Endothelial cell of umbilical vein (primary cell): ENCODE data around the gene KIAA0232. TPM values are rescaled to one million over a fixed set of nuclear protein-coding genes. Genes with fewer than 3 reads are reported as not detected.

Experiments
- BruUV-seq: library from RNA; stranded (reverse); fragments of 400-500 nt; replicated peaks from 2 replicates; lab custom pipeline; 2021; lab: Mats Ljungman, UMichigan
- CTCF ChIA-PET: fragments of 300-600, 350-600 bp; sonication (Branson Sonifier 250); formaldehyde crosslinking; loops from one replicate; lab custom pipeline; 2021; ENCODE audit warnings: antibody characterized with exemption, inconsistent platforms; lab: Charles Lee
- POLR2A ChIA-PET: fragments of 300-600, 350-600 bp; sonication (Branson Sonifier 250); formaldehyde crosslinking; loops from one replicate; lab custom pipeline; 2021; ENCODE audit warnings: antibody characterized with exemption, inconsistent platforms; lab: Charles Lee
- DNase-seq: peaks from one replicate; pipeline ENCODE4 v3.0.0-alpha.2; 2011; ENCODE audit warnings: low read depth, low spot score
- FAIRE-seq: peaks from 2 replicates; lab custom pipeline; 2011; peaks lifted over from hg19 to GRCh38; lab: Jason Lieb, UNC
- H2AFZ ChIP-seq: 2 replicates; pipeline ENCODE4 v1.6.0; 2012; ENCODE audit warnings: low read depth, low read length, control low read depth, inconsistent platforms
- H3K27ac ChIP-seq: 2 replicates; pipeline ENCODE4 v1.5.1; 2011; ENCODE audit warnings: low read depth, mild to moderate bottlenecking, control low read depth, low read length, moderate library complexity; ENCODE audit not compliant: insufficient read depth
- H3K27me3 ChIP-seq, 2 experiments: 2 replicates each; pipeline versions ENCODE4 v1.6.0 to v1.6.1; 2011; ENCODE audit warnings: low read length in 2 of 2, mixed read lengths in 1 of 2; ENCODE audit not compliant: control insufficient read depth in 2 of 2, insufficient read depth in 2 of 2
- H3K36me3 ChIP-seq, 2 experiments: 2 replicates in 1 of 2; 3 replicates in 1 of 2; pipeline ENCODE4 v1.5.1; 2011; ENCODE audit warnings: low read length in 2 of 2, mild to moderate bottlenecking in 1 of 2, moderate library complexity in 1 of 2; ENCODE audit not compliant: control insufficient read depth in 2 of 2, insufficient read depth in 2 of 2; ENCODE audit errors: extremely low read depth in 1 of 2
- H3K4me1 ChIP-seq: 3 replicates; pipeline ENCODE4 v1.5.1; 2011; ENCODE audit warnings: mild to moderate bottlenecking, low read length; ENCODE audit not compliant: control insufficient read depth, insufficient read depth; ENCODE audit errors: extremely low read depth
- H3K4me2 ChIP-seq: 2 replicates; pipeline ENCODE4 v1.6.1; 2011; ENCODE audit warnings: low read length, control low read depth, mixed read lengths; ENCODE audit not compliant: insufficient read depth
- H3K4me3 ChIP-seq, 3 experiments: fragments of 200-600 bp in 1 of 3; sonication (generic), shearing (Covaris generic) in 1 of 3; replicated peaks in 1 of 3; 2 replicates each; pipeline ENCODE4 v1.5.1; 2011 to 2016; ENCODE audit warnings: control low read depth in 3 of 3, low read length in 3 of 3, mild to moderate bottlenecking in 2 of 3, inconsistent platforms in 1 of 3, low read depth in 1 of 3, moderate library complexity in 1 of 3; ENCODE audit not compliant: insufficient read depth in 1 of 3
- H3K79me2 ChIP-seq: 2 replicates; pipeline ENCODE4 v1.6.0; 2012; ENCODE audit warnings: low read length, inconsistent platforms; ENCODE audit not compliant: control insufficient read depth, insufficient read depth
- H3K9ac ChIP-seq: replicated peaks from 2 replicates; pipeline ENCODE3; 2011; ENCODE audit warnings: low read length, control low read depth; ENCODE audit not compliant: insufficient read depth; ENCODE audit errors: extremely low read depth
- H3K9me1 ChIP-seq: replicated peaks from 3 replicates; pipeline ENCODE4 v1.6.0; 2011; ENCODE audit warnings: mild to moderate bottlenecking, low read length; ENCODE audit not compliant: control insufficient read depth, insufficient read depth; ENCODE audit errors: extremely low read depth
- H3K9me3 ChIP-seq: replicated peaks from 2 replicates; pipeline ENCODE4 v1.5.1; 2012; ENCODE audit warnings: low read length, inconsistent platforms; ENCODE audit not compliant: control insufficient read depth, insufficient read depth
- H4K20me1 ChIP-seq: replicated peaks from 2 replicates; pipeline ENCODE3; 2011; ENCODE audit warnings: mild to moderate bottlenecking, low read length; ENCODE audit not compliant: control insufficient read depth, insufficient read depth; ENCODE audit errors: extremely low read depth
- CTCF ChIP-seq, 2 donors: IDR thresholded peaks; 1 replicate in 1 of 2; 2 replicates in 1 of 2; pipeline ENCODE4 v1.5.1; 2011; ENCODE audit warnings: low read length in 2 of 2, mild to moderate bottlenecking in 2 of 2, moderate library complexity in 2 of 2, control low read depth in 1 of 2, inconsistent platforms in 1 of 2, low read depth in 1 of 2; ENCODE audit not compliant: insufficient read depth in 1 of 2; ENCODE audit errors: extremely low read depth in 1 of 2
- EZH2 ChIP-seq: IDR thresholded peaks from 2 replicates; pipeline ENCODE4 v1.6.1; 2012; ENCODE audit warnings: borderline replicate concordance, low read depth, mild to moderate bottlenecking, moderate library complexity, low read length, inconsistent platforms; ENCODE audit not compliant: severe bottlenecking
- FOS ChIP-seq: IDR thresholded peaks from 2 replicates; pipeline ENCODE4 v1.6.1; 2011; ENCODE audit warnings: mild to moderate bottlenecking, low read length, moderate library complexity, borderline replicate concordance; ENCODE audit not compliant: insufficient read depth
- GATA2 ChIP-seq: IDR thresholded peaks from 2 replicates; pipeline ENCODE4 v1.7.0; 2011; ENCODE audit warnings: low read depth, mild to moderate bottlenecking, moderate library complexity, mixed read lengths, low read length; ENCODE audit not compliant: insufficient read length, insufficient read depth
- JUN ChIP-seq: IDR thresholded peaks from 2 replicates; pipeline ENCODE4 v1.6.1; 2011; ENCODE audit warnings: borderline replicate concordance, low read depth; ENCODE audit not compliant: insufficient read length, insufficient read depth
- MAX ChIP-seq: IDR thresholded peaks from 2 replicates; pipeline ENCODE4 v1.6.1; 2011; ENCODE audit not compliant: insufficient read depth, insufficient read length
- MYC ChIP-seq: IDR thresholded peaks from one replicate; pipeline ENCODE4 v1.6.1; 2011; ENCODE audit warnings: mild to moderate bottlenecking, low read depth, low read length
- POLR2A ChIP-seq: IDR thresholded peaks from 2 replicates; pipeline ENCODE4 v1.6.1; 2012; ENCODE audit warnings: low read depth, mild to moderate bottlenecking, control low read depth, low read length
- POLR2AphosphoS5 ChIP-seq: IDR thresholded peaks from 2 replicates; pipeline ENCODE4 v1.6.1; 2012; ENCODE audit warnings: low read depth, mild to moderate bottlenecking, control low read depth, low read length, moderate library complexity; ENCODE audit not compliant: insufficient read depth
- dilution Hi-C: fragments of 300-500 bp; cut with MboI; formaldehyde crosslinking; loops from one replicate; pipeline ENCODE4 v1.15.0; 2019; ENCODE audit warnings: low sequenced_read_pairs; ENCODE audit not compliant: extremely low pct_ligation_motif_present
- intact Hi-C: fragments of 100-400 bp; cut with micrococcal nuclease; formaldehyde crosslinking; loops from one replicate; pipeline ENCODE4 v1.10.0; 2022
- polyA plus RNA-seq, 4 experiments: library from polyadenylated mRNA; depleted of rRNA in 3 of 4; stranded (reverse) in 3 of 4; unstranded in 1 of 4; fragments of >200 nt; gene quantifications; 2 replicates each; pipeline versions ENCODE4 v1.2.1 to v1.2.3, GENCODE V29; 2011 to 2012; ENCODE audit warnings: missing spikeins in 1 of 4
- total RNA-seq: library from RNA; stranded (reverse); gene quantifications from 2 replicates; pipeline ENCODE4 v1.2.3, GENCODE V29; 2021

Gene KIAA0232
- total and polyA plus RNA-seq, 2 donors (not counting 3 experiments of a cell fraction or from before 2014, with no cell fraction given) = 5.3 to 18.4 TPM

- CTCF ChIA-PET = interaction anchor here (1.6 to 2.2 kb wide), 2 partner anchors 15 to 80 kb away, joined by 4 to 10 read pairs; no protein-coding TSS in a partner anchor
- dilution Hi-C loops (no loop called here), intact Hi-C loops (no loop called here)
- peaks cover 85% of the 10 kb centered on the region for H3K79me2 ChIP-seq
- H3K4me2 ChIP-seq = no peak overlapping the region
- no peaks in the 10 kb centered on the region for H3K36me3 ChIP-seq
- no peak overlapping the region for H3K4me3 ChIP-seq
- POLR2A ChIA-PET = no interaction called here
- H4K20me1 ChIP-seq = peaks cover 2% of the 10 kb centered on the region
- no peaks in the 10 kb centered on the region for H3K27me3 ChIP-seq
- no peak for DNase-seq
- H3K9me1 ChIP-seq = no peaks in the 10 kb centered on the region
- no peaks in the 10 kb centered on the region for H3K9me3 ChIP-seq
- H3K4me1 ChIP-seq = peaks cover 4% of the 10 kb centered on the region
- BruUV-seq = no TSS peak
- H3K27ac ChIP-seq = no peak overlapping the region
- no peak for FAIRE-seq
- H3K9ac ChIP-seq = no peak overlapping the region
- H2AFZ ChIP-seq = no peak overlapping the region
- TF ChIP-seq CTCF (IDR thresholded peaks at IDR 0.05; ENCODE audit: extremely low read depth in 1 of 2, insufficient read depth in 1 of 2, low read depth in 1 of 2, low read length in 2 of 2) (no peak), JUN (no peak), MAX (no peak), MYC (no peak), FOS (no peak), POLR2A (no peak), GATA2 (no peak), EZH2 (no peak), POLR2AphosphoS5 (no peak)
Measured at GRCh38 chr4:6799091-6799490, 16.6 kb downstream of the KIAA0232 start.
